ENCODE data around the gene MPPED1.

The MPPED1 gene

GRCh38 chr22:43393132-43393843 lies 18.5 kb upstream of the MPPED1 start:
- no peak for DNase-seq

GRCh38 chr22:43393844-43394474 lies 17.9 kb upstream of the MPPED1 start:
- DNase-seq = no peak

- no peak for DNase-seq
Measured at GRCh38 chr22:43395086-43395695, 16.6 kb upstream of the MPPED1 start.

GRCh38 chr22:43396321-43396933 lies 15.4 kb upstream of the MPPED1 start:
- no peak for DNase-seq

- DNase-seq = no peak
Measured at GRCh38 chr22:43396934-43397457, 14.8 kb upstream of the MPPED1 start.

- DNase-seq = no peak
Measured at GRCh38 chr22:43397766-43398165, 14.0 kb upstream of the MPPED1 start.

- no peak for DNase-seq
Measured at GRCh38 chr22:43398246-43398645, 13.6 kb upstream of the MPPED1 start.

GRCh38 chr22:43398910-43399309 lies 12.9 kb upstream of the MPPED1 start:
- DNase-seq = no peak

GRCh38 chr22:43399338-43399979 lies 12.4 kb upstream of the MPPED1 start:
- no peak for DNase-seq

GRCh38 chr22:43399980-43400358 lies 11.8 kb upstream of the MPPED1 start:
- no peak for DNase-seq

- DNase-seq = no peak
Measured at GRCh38 chr22:43400449-43400848, 11.4 kb upstream of the MPPED1 start.

GRCh38 chr22:43401233-43401632 lies 10.6 kb upstream of the MPPED1 start:
- no peak for DNase-seq

GRCh38 chr22:43401661-43402060 lies 10.2 kb upstream of the MPPED1 start:
- no peak for DNase-seq

- DNase-seq = no peak
Measured at GRCh38 chr22:43402128-43402527, 9.7 kb upstream of the MPPED1 start.

- DNase-seq = no peak
Measured at GRCh38 chr22:43404673-43405385, 7.0 kb upstream of the MPPED1 start.

GRCh38 chr22:43406186-43406790 lies 5.5 kb upstream of the MPPED1 start:
- no peak for DNase-seq

- DNase-seq = no peak
Measured at GRCh38 chr22:43407591-43407990, 4.2 kb upstream of the MPPED1 start.

- DNase-seq = no peak
Measured at GRCh38 chr22:43408009-43408408, 3.8 kb upstream of the MPPED1 start.

GRCh38 chr22:43409046-43409445 lies 2.8 kb upstream of the MPPED1 start:
- no peak for DNase-seq

GRCh38 chr22:43409800-43410199 lies 2.0 kb upstream of the MPPED1 start:
- no peak for DNase-seq

GRCh38 chr22:43411040-43411868 lies 560 bp upstream of the MPPED1 start:
- no peak for DNase-seq
